Measurements from ENCODE around the gene TRIM38.
"Not testable (repeated sequence)": the region's sequence is repeated elsewhere in the genome, so short reads cannot be mapped to it uniquely, and the experiment has no call there.

The TRIM38 gene

GRCh38 chr6:26006086-26006939 is 43.7 kb downstream of the TRIM38 start (continued):
- TF ChIP-seq ZNF221 (tag by site-specific recombination; IDR thresholded peaks at IDR 0.05; ENCODE audit: borderline replicate concordance): no peak
- no peak for TF ChIP-seq PATZ1 (tag by site-specific recombination; IDR thresholded peaks at IDR 0.05)

- CTCF ChIA-PET: interaction anchor here (0.6 to 8.3 kb wide), 6 partner anchors 8 to 1141 kb away, joined by 3 to 198 read pairs (median 6); a partner anchor contains a TSS
- TF ChIP-seq ZFHX2 (tag by site-specific recombination; conservative IDR thresholded peaks at IDR 0.05) (peak; percentile 94), EGR2 (tag by site-specific recombination; IDR thresholded peaks at IDR 0.05; ENCODE audit: low read depth) (peak; percentile 100), ZNF513 (tag by site-specific recombination; IDR thresholded peaks at IDR 0.05) (peak; percentile 76)
- POLR2A ChIA-PET: interaction anchor here (0.6 to 1.5 kb wide), 3 partner anchors 10 to 31 kb away, joined by 3 to 5 read pairs (median 3); a partner anchor contains a TSS
- not testable (repeated sequence) for H3K27ac ChIP-seq (ENCODE audit: extremely low read depth, low read depth, low read length); H3K36me3 ChIP-seq (ENCODE audit: control insufficient read depth in 2 of 2, insufficient read depth in 1 of 2, low read length in 2 of 2); H3K4me1 ChIP-seq (ENCODE audit: control insufficient read depth, insufficient read depth, low read length); H3K9me3 ChIP-seq (ENCODE audit: control insufficient read depth, insufficient read depth, low read depth, low read length); H3K4me3 ChIP-seq (ENCODE audit: low read depth, low read length)
Measured at GRCh38 chr6:26006940-26007305, 44.3 kb downstream of the TRIM38 start.

- Histone ChIP-seq H3K36me3 (ENCODE audit: control insufficient read depth in 2 of 2, insufficient read depth in 1 of 2, low read length in 2 of 2) (no peaks in the 10 kb centered on the region), H3K4me1 (ENCODE audit: control insufficient read depth, insufficient read depth, low read length) (0 out of 2 replicates have a peak, but pooled peaks cover 4% of the 10 kb centered on the region), H3K27ac (ENCODE audit: extremely low read depth, low read depth, low read length) (no peak overlapping the region), H3K4me3 (ENCODE audit: low read depth, low read length) (no peak overlapping the region), H3K9me3 (ENCODE audit: control insufficient read depth, insufficient read depth, low read depth, low read length) (no peaks in the 10 kb centered on the region)
- CTCF ChIA-PET: interaction anchor here (0.7 to 3.4 kb wide), 5 partner anchors 10 to 287 kb away, joined by 4 to 22 read pairs (median 5); no protein-coding TSS in a partner anchor
- no peak for TF ChIP-seq HOXD13 (CRISPR knock-in tag; IDR thresholded peaks at IDR 0.05; ENCODE audit: borderline replicate concordance)
- TF ChIP-seq KLF9 (tag by site-specific recombination; IDR thresholded peaks at IDR 0.05; ENCODE audit: low read depth): no peak
- TF ChIP-seq OVOL3 (tag by site-specific recombination; IDR thresholded peaks at IDR 0.05): no peak
- no peak for TF ChIP-seq ZNF707 (tag by site-specific recombination; IDR thresholded peaks at IDR 0.05)
- TF ChIP-seq KLF7 (tag by site-specific recombination; IDR thresholded peaks at IDR 0.05; ENCODE audit: borderline replicate concordance): no peak
- no peak for TF ChIP-seq TCF7L2 (IDR thresholded peaks at IDR 0.05; ENCODE audit: borderline replicate concordance, low read depth, low read length)
- POLR2A ChIA-PET: no interaction called here
Measured at GRCh38 chr6:26008470-26008869, 45.9 kb downstream of the TRIM38 start.

DNA sequence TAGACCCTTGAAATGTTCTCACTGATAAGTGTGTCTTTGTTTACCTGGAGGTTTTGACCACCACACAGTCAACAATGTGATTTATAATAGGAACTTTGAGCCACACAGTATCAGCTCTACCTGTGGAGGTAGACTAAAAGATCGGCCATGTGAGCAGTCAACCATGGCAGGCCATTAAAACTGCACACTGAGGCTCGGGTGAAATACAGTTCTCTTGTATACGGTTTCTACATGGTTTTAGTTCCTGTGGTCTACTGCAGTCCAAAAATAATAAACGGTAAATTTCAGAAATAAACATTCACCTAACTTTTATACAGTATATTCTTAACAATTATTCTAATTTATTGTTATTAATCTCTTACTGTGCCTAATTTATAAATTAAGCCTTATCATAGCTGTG is 47.2 kb downstream of the TRIM38 start:
- 0 out of 2 replicates have a peak, but pooled peaks cover 4% of the 10 kb centered on the region for H3K4me1 ChIP-seq (ENCODE audit: control insufficient read depth, insufficient read depth, low read length)
- H3K36me3 ChIP-seq (ENCODE audit: control insufficient read depth in 2 of 2, insufficient read depth in 1 of 2, low read length in 2 of 2): no peaks in the 10 kb centered on the region
- ChIA-PET CTCF (interaction anchor here (0.6 to 17.8 kb wide), 7 partner anchors 6 to 752 kb away, joined by 3 to 198 read pairs (median 5); no protein-coding TSS in a partner anchor), POLR2A (interaction anchor here (1.0 to 2.9 kb wide), 3 partner anchors 11 to 23 kb away, joined by 4 to 26 read pairs (median 4); a partner anchor contains a TSS)
- H3K27ac ChIP-seq (ENCODE audit: extremely low read depth, low read depth, low read length): no peak overlapping the region
- no peaks in the 10 kb centered on the region for H3K9me3 ChIP-seq (ENCODE audit: control insufficient read depth, insufficient read depth, low read depth, low read length)
- no peak overlapping the region for H3K4me3 ChIP-seq (ENCODE audit: low read depth, low read length)
- TF ChIP-seq ZNF423 (tag by site-specific recombination; IDR thresholded peaks at IDR 0.05) (no peak), ZNF391 (tag by site-specific recombination; IDR thresholded peaks at IDR 0.05; ENCODE audit: borderline replicate concordance, low read depth) (no peak), ZNF169 (tag by site-specific recombination; IDR thresholded peaks at IDR 0.05) (no peak), KLF1 (tag by site-specific recombination; IDR thresholded peaks at IDR 0.05) (no peak), ZNF707 (tag by site-specific recombination; IDR thresholded peaks at IDR 0.05) (no peak), ZNF292 (tag by site-specific recombination; IDR thresholded peaks at IDR 0.05; ENCODE audit: borderline replicate concordance, low read depth) (no peak), ZNF530 (tag by site-specific recombination; IDR thresholded peaks at IDR 0.05; ENCODE audit: low read depth) (no peak), SCRT2 (tag by site-specific recombination; IDR thresholded peaks at IDR 0.05) (no peak)
- TF ChIP-seq, protein P1, sequence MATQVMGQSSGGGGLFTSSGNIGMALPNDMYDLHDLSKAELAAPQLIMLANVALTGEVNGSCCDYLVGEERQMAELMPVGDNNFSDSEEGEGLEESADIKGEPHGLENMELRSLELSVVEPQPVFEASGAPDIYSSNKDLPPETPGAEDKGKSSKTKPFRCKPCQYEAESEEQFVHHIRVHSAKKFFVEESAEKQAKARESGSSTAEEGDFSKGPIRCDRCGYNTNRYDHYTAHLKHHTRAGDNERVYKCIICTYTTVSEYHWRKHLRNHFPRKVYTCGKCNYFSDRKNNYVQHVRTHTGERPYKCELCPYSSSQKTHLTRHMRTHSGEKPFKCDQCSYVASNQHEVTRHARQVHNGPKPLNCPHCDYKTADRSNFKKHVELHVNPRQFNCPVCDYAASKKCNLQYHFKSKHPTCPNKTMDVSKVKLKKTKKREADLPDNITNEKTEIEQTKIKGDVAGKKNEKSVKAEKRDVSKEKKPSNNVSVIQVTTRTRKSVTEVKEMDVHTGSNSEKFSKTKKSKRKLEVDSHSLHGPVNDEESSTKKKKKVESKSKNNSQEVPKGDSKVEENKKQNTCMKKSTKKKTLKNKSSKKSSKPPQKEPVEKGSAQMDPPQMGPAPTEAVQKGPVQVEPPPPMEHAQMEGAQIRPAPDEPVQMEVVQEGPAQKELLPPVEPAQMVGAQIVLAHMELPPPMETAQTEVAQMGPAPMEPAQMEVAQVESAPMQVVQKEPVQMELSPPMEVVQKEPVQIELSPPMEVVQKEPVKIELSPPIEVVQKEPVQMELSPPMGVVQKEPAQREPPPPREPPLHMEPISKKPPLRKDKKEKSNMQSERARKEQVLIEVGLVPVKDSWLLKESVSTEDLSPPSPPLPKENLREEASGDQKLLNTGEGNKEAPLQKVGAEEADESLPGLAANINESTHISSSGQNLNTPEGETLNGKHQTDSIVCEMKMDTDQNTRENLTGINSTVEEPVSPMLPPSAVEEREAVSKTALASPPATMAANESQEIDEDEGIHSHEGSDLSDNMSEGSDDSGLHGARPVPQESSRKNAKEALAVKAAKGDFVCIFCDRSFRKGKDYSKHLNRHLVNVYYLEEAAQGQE (tag by site-specific recombination; IDR thresholded peaks at IDR 0.05): no peak
